Kidney glomerular epithelial cell (primary cell): Measurements from ENCODE around the gene TMBIM1.
"Not testable (repeated sequence)": the region's sequence is repeated elsewhere in the genome, so short reads cannot be mapped to it uniquely, and the experiment has no call there.

ENCODE experiments used
- DNase-seq: peaks from one replicate; lab custom pipeline; 2025; lab: John Stamatoyannopoulos, UW

TMBIM1 gene

DNA sequence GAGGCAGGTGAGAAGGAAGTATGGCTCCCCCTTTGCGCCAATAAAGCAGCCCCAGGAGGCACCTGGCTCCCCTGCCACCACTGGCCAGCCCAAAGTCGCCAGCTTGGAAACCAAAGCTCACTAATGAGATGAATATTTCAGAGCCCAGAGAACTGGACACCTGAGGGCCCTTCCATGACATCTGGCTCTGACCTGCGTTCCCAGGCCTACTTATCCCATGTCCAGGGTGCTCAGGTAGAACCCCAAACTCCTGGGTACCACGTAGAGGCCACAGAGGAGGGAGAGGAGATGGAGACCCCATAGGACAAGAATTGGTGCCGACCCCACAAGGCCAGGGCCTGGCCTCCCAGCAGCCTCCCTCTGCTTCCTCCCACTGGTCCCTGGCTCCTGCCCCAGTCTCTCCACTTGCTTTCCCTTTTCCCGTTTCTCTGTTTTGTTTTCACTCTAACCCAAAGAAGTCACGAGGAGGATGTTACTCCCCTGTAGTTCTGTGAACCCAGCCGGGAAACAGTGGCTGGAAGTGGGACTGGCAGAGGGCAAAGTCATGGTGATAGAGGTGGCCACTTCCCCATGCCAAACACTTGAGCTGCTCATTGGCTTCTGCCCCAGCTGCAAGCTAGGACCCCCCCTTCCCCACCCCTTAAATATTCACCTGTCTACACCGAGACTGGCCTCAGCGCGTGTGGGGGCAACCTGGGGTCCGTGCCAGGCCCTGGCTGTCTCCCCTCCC is 820 bp downstream of the TMBIM1 start:
- peak; percentile 16 for DNase-seq

- no peak for DNase-seq
Measured at GRCh38 chr2:218290316-218291261, 1.7 kb downstream of the TMBIM1 start.

DNA sequence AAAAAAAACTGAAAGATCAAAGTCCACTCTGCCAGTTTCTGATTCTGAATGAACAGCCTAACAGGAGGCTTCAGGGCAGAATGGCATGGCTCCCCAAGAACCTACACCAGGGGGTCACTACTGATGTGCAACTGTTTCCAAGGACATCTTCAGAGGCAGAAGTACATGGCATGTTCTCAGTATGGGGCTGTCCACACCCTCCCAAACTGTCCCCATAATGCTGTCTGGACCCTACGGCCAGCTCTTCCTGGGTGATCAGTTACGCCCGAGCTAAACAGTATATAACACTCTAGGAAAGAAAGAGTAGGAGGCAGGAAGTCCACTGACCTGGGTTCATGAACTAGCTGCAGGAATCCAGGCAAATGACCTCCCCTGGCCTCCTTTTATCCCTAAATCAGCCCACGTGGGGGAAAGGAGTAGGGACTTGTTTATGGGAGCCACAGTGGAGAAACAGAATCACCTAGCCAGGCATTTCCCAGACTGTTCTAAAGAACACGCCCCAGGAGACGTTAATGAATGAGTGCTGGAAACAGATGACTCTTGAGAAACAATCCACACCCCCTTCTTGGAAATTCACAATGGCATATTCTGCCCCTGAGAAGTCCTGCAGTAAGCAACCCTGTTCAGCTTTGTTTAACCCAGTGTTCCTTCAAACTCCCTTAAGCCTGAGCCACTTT is 2.5 kb downstream of the TMBIM1 start:
- DNase-seq, result no peak

DNA sequence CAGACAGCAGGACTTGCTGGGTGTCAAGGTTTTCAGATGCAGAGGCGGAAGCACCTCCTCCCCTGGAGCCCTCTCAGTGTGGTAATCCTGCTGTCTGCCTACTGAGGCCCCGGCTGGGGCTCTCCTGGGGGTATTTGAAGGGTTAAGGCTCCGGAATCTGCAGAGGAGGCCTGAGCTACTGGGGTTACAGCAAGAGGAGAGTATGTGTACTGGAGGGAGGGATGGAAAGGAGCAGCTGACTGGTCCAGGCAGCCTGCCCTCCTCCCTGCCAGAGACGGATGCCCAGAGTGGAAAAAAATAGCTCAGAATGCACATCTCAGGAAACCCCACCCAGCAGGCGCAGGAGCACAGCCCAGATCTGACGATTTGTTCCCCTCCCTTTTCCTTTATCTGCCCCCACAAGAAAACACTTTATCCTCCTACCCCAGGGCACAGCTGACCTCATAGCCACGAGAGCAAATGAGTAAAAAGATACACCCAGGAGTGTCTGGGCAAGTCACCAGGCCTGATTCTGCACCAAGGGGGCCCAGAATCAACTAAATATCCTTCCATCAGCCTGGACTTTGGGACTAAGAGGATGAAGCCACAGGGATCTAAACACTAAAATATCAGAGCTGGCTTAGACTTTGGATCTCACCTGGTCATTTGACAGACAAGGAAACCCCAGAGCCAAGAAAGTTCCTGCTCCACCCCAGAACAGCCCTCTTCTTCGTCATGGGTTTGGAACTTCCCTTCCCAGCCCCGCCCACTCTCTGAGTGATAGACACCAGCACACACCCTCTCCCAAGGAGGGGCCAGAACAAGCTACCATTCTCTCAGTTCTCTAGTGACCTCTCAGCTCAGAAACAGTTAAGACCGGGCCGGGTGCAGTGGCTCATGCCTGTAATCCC is 5.5 kb downstream of the TMBIM1 start:
- peak; percentile 94 for DNase-seq

GRCh38 chr2:218285604-218286003 is 6.7 kb downstream of the TMBIM1 start:
- no peak for DNase-seq

GRCh38 chr2:218284106-218284811 is 8.0 kb downstream of the TMBIM1 start:
- no peak for DNase-seq

GRCh38 chr2:218282173-218282991 is 9.9 kb downstream of the TMBIM1 start:
- DNase-seq, result no peak

- no peak for DNase-seq
Measured at GRCh38 chr2:218281449-218281848, 10.9 kb downstream of the TMBIM1 start.

DNA sequence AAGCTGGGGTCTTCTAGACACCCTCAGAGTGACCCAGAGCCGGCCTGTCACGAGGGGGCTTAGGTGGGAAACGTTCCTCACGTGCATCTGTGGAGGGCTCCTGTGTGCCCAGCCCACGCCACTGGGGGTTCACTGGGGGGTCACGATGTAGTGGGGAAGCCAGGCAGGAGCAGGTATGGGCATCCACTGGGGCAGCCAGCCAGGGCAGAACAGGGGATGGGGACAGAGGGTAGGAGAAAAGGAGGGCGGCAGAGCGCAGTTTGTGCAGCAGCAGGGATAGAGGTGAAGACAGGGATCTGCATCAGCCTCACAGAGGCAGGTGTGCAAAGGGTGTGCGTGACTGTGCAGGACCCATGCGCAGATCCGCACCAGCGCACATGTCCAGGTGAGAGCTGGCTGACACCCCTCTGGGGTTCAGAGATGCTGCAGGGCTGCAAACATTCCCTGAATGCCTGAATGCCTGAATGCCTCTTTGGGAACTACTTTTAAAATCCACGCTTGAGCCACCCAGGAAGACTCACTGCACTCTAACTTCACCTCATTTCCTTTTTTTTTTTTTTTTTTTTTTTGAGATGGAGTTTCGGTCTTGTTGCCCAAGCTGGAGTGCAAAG is 11.9 kb downstream of the TMBIM1 start:
- no peak for DNase-seq

DNA sequence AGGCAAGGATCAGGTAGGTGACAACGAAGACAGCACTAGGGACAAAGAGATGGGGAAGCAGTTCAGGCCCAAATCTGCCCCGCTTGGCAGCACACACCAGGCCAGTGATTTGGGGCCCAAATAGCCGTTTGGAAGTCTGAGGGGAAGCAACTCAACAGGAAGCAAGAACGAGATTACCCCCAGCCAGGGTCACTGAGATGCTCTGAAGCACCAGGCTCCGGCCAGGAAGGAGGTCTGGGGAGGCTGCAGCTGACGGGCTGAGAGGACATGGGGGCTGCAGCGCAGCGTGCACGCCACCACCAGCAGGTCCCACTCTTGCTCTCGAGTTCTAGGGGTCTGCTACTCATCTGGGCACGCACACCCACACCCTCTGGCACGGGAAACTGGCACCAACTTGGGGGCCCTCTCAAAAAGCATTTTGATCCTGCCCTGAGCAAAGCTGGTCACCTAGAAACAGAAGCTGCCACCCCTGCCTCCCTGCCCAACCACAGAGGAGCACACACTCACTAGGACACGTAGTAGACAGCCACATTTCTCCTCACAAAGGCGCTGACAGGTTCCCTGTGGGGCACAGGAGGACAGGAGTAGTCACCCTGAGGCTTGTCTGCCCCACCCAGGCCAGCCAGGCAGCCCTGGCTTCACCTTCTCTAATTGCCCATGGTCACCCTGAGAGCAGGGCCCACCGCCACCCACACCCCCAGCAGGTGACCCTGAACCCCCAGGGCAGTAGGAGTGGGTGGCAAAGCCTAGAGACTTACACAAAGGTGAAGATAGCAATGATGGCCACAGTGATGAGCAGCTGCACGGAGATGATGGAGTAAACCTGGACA is 13.6 kb downstream of the TMBIM1 start:
- no peak for DNase-seq

DNA sequence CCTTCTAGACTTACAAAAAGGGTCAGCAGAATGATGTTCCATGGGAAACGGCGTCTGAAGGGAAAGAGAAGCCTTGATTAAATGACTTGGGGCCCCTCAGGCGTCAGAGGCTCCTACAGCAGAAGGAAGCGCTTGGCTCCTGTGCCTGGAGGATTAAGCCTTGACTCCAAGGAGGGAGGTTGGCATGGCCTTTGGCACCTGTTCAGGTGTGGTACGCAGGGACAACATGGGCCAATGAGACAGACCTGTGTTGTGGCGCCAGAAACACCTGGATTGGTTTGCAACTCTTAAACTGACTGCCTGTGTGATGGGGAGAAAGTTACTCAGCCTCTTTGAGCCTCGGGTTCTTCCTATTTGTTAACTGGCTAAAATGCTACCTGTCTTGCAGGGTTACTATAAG is 14.4 kb downstream of the TMBIM1 start:
- no peak for DNase-seq

GRCh38 chr2:218276986-218277755 is 15.1 kb downstream of the TMBIM1 start:
- no peak for DNase-seq

DNA sequence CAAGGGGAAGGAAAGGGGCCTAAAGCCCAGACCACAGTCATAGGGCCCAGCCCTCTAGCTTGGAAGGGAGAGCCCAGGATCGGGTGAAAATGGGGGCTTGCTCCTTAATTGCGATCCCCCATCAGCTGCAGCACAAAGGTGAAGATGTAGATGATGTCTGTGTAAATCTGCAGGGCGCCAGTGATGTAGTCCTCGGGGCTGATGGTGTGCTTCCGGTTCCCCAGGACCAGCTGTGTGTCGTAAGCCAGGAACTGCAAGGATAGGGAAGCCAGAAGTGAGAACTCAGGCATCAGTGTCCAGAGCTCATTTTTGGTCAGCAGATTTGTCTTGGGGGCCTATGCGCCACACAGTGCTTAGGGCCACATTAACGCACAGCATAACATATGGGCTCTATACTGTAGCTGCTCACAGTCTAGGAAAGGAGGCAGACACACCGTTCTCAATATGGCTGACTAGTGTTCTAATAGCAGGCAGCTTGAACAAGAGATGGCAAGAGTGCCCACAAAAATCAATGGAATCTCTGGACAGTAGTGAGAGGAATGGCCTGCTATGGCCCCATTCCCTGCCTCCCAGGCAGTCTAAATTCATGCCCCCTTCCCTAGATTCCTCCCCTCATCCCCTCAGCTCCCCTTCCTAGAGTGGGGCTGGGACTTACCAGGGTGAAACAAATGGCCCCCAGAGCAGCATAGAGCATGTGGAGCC is 16.8 kb downstream of the TMBIM1 start:
- no peak for DNase-seq

GRCh38 chr2:218274586-218274985 is 17.7 kb downstream of the TMBIM1 start:
- no peak for DNase-seq

DNA sequence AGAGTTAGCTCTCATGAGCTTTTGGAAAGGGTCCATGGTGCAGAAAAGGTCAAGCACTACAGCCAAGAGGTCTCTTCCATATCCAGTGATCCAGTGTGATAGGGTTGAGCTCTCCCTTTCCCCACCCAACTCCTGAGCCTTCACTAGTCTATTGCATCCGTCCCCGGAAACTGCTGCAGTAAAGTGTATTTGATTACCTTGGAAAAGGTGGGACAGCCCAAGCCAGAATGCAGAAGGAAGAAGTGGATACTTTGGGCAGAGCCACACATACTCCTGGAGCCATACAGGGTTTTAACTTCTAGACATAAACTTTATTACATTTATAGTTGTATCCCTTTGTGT is 18.4 kb downstream of the TMBIM1 start:
- no peak for DNase-seq

DNA sequence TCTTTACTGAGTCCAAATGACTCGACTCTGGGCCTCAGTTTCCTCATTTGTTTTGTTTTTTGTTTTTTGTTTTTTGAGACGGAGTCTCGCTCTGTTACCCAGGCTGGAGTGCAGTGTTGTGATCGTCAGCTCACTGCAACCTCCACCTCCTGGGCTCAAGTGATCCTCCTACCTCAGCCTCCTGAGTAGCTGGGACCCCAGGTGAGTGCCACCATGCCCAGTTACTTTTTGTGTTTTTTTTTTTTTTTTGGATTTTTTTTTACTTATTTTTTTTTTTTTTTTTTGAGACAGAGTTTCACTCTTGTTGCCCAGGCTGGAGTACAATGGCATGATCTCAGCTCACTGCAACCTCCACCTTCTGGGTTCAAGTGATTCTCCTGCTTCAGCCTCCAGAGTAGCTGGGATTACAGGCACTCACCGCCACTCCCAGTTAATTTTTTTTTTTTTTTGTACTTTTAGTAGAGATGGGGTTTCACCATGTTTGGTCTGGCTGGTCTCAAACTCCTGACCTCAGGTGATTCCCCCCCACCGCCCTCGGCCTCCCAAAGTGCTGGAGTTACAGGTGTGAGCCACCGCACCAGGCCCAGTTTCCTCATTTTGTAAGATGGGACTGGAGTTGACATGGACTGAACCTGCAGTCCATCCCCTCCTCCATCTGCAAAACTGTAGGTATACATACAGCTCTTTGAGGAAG is 18.9 kb downstream of the TMBIM1 start:
- DNase-seq, result not testable (repeated sequence)
